Fibroblast of mammary gland (primary cell): Measurements from ENCODE around the gene GCHFR.
A peak's percentile ranks its signal among the peaks of the same experiment; 100 is the strongest.

Experiments
- DNase-seq: peaks from one replicate; pipeline ENCODE4 v3.0.0-alpha.2; 2010; ENCODE audit warnings: low read depth
- H3K4me3 ChIP-seq: 2 replicates; pipeline ENCODE4 v1.5.1; 2011; ENCODE audit warnings: low read depth, mild to moderate bottlenecking, low read length, moderate library complexity; ENCODE audit not compliant: control insufficient read depth
- TF ChIP-seq, protein P1 (sequence below): conservative IDR thresholded peaks from 2 replicates; pipeline ENCODE4 v1.5.1; 2011; ENCODE audit warnings: low read depth, low read length, inconsistent platforms; ENCODE audit not compliant: control insufficient read depth, insufficient read depth

GCHFR gene

GRCh38 chr15:40775007-40775406, 11.1 kb downstream of the GCHFR start:
- TF ChIP-seq, protein P1, sequence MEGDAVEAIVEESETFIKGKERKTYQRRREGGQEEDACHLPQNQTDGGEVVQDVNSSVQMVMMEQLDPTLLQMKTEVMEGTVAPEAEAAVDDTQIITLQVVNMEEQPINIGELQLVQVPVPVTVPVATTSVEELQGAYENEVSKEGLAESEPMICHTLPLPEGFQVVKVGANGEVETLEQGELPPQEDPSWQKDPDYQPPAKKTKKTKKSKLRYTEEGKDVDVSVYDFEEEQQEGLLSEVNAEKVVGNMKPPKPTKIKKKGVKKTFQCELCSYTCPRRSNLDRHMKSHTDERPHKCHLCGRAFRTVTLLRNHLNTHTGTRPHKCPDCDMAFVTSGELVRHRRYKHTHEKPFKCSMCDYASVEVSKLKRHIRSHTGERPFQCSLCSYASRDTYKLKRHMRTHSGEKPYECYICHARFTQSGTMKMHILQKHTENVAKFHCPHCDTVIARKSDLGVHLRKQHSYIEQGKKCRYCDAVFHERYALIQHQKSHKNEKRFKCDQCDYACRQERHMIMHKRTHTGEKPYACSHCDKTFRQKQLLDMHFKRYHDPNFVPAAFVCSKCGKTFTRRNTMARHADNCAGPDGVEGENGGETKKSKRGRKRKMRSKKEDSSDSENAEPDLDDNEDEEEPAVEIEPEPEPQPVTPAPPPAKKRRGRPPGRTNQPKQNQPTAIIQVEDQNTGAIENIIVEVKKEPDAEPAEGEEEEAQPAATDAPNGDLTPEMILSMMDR, result no peak
- H3K4me3 ChIP-seq, result no peak overlapping the region

GRCh38 chr15:40775740-40776536, 12.1 kb downstream of the GCHFR start:
- DNase-seq, result no peak
- TF ChIP-seq, protein P1, result no peak
- no peak overlapping the region for H3K4me3 ChIP-seq

More at GRCh38 chr15:40775007-40775406, 11.1 kb downstream of the GCHFR start:
- no peak for DNase-seq

DNA sequence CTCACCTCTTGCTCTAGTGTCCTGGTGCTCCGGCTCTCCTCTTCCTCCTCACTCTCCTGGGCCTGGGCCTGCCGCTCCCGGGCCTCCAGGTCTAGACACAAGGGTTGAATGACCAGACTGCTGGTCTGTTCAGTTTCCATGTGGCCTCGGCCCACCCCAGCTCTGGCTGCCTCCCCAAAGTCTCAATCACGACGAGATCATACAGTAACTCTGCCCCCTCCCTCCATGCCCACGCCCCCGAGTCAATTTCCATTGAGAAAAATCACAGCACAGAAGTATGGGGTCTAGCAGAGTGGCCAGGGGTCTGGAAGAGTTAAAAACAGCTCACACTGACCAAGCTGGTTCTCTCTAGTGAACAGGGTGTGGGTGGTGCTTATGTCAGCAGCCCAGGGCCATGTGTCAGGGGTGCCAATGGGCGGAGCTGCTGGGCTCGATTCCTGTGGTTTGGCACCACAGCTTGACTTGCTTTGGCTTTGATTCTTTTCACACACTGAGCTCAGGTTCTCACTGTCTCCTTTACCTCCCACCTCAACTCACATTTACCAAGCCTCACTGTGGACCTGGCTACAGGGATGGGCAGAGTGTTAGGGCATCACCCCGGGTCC, 12.8 kb downstream of the GCHFR start:
- H3K4me3 ChIP-seq, result no peak overlapping the region
- TF ChIP-seq, protein P1, result no peak
- DNase-seq, result peak; percentile 71

- no peak overlapping the region for H3K4me3 ChIP-seq
- no peak for DNase-seq
- TF ChIP-seq, protein P1, result peak; percentile 23
Observed at GRCh38 chr15:40782609-40783227, 18.9 kb downstream of the GCHFR start.

DNA sequence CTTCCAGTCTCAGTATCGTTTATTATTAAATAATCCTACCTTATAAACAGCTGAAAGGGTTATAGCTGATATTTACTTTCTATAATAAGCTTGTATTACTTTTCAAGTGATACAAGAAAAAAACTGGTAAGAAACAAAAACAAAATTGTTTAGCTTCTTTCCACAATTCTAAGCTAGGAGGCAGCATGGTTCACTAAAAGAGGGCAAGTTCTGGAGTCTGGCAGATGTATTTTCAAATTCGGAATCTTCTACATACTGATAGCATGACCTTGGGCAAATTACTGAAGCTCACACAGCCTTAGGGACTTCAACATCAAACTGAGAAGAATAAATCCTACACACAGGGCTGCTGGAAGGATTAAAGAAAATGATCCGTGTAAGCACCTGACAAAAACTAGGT, 21.3 kb downstream of the GCHFR start:
- H3K4me3 ChIP-seq, result no peak overlapping the region
- DNase-seq, result no peak
- TF ChIP-seq, protein P1, result no peak

GRCh38 chr15:40785814-40786213, 21.9 kb downstream of the GCHFR start:
- TF ChIP-seq, protein P1, result no peak
- DNase-seq, result no peak
- H3K4me3 ChIP-seq, result no peak overlapping the region
